ENCODE measurements around the gene CXADR.
"Not testable (repeated sequence)": the region's sequence is repeated elsewhere in the genome, so short reads cannot be mapped to it uniquely, and the experiment has no call there.

The CXADR gene

DNA sequence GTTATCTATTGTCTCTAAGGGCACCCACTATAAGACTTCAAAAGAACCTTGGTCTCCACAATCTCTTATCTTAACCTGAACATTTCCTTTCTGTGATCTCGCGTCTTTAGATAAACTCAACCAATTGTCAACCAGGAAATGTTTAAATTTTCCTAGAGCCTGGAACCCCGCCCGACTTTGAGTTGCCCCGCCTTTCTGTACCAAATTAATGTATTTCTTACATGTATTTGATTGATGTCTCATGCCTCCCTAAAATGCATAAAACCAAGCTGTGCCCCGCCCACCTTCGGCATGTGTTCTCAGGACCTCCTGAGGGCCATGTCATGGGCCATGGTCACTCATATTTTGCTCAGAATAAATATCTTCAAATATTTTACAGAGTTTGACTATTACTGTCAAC lies 5.9 kb upstream of the CXADR start:
- DNase-seq: no peak

- no peak for DNase-seq
Observed at GRCh38 chr21:17507591-17507990, 5.3 kb upstream of the CXADR start.

GRCh38 chr21:17513214-17514123 lies 626 bp downstream of the CXADR start:
- peak; percentile 13 for DNase-seq

- no peak for DNase-seq
Observed at GRCh38 chr21:17514124-17514845, 1.4 kb downstream of the CXADR start.

- DNase-seq: not testable (repeated sequence)
Observed at GRCh38 chr21:17517008-17517407, 4.2 kb downstream of the CXADR start.

DNA sequence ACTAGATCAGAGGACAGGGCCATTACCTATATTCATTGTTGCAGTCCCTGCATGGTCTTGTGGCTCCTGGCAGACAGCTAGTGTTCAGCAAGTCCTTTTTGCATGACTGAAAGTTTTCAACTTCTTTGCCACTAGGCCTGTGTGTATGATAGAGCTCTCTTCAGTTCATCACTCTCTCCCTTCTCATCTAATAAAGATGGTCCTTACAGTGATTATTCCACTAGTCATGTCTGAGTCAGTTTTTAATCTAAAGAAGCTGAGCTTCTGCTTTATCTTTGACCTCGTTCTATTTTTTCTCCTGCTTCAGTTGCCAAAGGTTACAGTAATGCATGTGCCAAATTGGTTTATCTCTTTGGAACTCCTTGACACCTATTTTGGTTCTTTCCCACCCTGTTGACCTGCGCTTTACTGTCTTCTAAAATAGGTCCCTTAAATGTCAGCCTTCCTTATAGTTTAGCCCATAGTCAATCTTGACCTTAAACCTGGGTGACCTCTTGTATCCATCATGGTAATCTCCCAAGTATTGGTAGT lies 6.4 kb downstream of the CXADR start:
- no peak for DNase-seq

DNA sequence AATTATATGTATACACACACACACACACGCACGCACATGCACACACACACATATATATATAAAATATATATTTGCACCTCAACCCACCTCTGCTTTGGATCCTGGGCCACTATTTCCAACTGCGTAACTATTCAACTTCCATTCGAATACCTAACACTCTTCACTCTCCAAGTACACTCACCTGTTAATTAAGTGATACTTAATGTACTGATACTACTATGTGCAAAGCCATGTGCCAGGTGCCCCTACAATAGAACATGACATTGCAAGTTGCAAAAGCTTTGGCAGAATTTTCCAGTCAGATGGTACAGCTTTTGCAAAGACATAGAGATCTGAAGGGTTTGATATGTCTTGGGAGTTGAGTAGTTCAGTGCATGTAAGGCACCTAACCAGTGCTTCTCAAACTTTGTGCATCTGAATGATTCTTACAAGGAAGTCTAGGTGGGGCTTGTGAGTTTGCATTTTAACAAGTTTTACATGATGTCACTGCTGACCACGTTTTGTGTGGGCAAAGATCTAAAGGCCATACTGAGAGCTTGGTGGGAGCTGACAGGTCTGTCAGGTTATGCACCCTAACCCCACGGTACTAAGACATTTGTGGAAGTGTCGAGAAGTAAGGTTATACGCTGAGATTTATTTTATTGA lies 7.2 kb downstream of the CXADR start:
- DNase-seq: no peak

- DNase-seq: no peak
Observed at GRCh38 chr21:17523007-17523451, 10.2 kb downstream of the CXADR start.

DNA sequence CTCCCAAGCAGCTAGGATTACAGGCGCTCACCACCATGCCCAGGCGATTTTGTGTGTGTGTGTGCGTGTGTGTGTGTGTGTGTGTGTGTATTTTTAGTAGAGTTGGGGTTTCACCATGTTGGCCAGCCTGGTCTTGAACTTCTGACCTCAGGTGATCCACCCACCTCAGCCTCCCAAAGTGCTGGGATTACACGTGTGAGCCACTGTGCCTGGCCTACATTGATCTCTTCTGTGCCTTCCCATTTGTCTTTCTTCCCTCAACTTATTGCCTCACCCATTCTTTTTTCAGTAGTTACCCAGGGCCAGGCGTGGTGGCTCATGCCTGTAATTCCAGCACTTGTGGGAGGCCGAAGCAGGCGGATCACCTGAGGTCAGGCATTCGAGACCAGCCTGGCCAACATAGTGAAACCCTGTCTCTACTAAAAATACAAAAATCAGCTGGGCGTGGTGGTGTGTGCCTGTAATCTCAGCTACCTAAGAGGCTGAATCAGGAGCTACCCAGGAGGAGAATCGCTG lies 11.2 kb downstream of the CXADR start:
- DNase-seq: not testable (repeated sequence)

- no peak for DNase-seq
Observed at GRCh38 chr21:17524635-17525034, 11.8 kb downstream of the CXADR start.

- no peak for DNase-seq
Observed at GRCh38 chr21:17526776-17527175, 13.9 kb downstream of the CXADR start.

- DNase-seq: no peak
Observed at GRCh38 chr21:17527240-17527639, 14.4 kb downstream of the CXADR start.

DNA sequence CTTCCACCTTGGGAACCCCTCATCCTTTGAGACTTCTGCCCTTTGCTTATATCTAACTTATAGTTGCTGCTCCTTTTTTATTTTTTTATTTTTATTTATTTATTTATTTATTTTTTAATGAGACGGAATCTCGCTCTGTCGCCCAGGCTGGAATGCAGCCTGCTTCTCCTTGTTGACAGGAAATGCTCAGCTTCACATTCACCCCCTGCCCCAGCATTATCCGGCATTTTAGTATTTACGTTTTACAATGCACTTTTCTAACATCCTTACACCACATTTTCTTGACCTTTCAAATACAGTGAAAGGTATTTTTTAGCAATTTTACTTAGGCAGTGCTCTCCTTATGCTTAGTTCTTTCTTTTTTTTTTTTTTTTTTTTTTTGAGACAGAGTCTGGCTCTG lies 14.9 kb downstream of the CXADR start:
- DNase-seq: no peak

GRCh38 chr21:17529648-17530047 lies 16.8 kb downstream of the CXADR start:
- no peak for DNase-seq

- no peak for DNase-seq
Observed at GRCh38 chr21:17532292-17532691, 19.4 kb downstream of the CXADR start.

DNA sequence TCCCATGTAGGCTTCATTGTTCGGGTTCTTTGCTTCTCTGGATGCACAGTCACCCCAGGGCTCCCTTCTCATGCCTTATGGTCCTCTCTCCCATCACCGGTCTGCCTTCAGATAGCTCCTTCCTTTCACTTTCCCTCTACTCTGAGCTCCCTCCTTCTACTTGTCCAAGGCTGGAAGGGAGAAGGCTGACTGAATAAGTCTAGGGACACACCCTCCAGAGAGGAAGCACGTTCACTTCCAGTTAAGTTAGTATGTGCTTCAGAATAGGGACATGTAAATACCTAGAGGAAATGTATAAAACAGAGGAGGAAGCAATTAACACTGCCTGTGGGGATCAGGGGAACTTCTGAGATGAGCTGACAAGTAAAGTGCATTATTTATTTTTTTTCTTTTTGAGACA lies 23.5 kb downstream of the CXADR start:
- no peak for DNase-seq

- DNase-seq: no peak
Observed at GRCh38 chr21:17537299-17537698, 24.5 kb downstream of the CXADR start.

- no peak for DNase-seq
Observed at GRCh38 chr21:17538576-17538975, 25.7 kb downstream of the CXADR start.

DNA sequence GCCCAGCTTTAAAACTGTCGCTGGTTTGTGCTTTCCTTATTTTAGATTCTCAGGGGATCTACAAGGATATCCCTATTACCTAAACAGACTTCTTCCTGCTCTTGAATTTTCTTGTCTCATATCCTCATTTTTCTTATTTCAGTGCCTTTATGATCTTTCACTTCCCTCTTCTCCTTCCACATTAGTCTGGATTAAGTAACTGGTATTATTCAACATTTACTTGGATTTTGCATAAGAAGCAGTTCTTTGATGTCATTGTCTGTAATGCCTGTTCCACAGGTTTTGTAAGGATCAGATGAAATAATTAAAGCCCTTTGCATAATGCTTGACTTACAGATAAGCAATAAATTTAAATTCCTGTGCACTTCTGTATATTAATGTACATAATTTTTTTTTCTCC lies 26.5 kb downstream of the CXADR start:
- no peak for DNase-seq

DNA sequence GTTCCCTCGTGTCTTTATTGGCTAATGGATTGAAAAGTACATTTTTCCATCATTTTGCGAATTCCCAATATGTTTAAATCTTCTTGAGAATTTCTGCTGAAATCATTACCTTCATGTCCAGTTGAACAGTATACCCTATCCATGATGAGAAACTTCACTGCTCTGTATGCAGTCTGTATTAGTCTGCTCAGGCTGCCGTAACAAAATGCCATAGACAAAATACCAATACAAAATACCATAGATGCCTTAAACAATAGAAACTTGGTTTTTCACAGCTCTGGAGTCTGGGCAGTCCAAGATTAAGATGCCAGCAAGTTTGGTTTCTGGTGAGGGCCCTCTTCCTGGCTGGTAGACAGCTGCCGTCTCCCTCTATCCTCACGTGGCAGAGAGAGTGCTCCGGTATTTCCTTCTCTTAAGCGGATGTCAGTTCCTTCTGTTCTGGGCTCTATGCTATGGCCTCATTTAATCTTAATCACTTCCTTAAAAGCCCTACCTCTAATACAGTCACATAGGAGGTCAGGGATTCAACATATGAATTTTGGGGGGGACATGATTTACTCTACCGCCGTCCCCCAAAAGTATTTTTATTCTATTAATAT lies 27.0 kb downstream of the CXADR start:
- no peak for DNase-seq

GRCh38 chr21:17540530-17540929 lies 27.7 kb downstream of the CXADR start:
- no peak for DNase-seq

- DNase-seq: no peak
Observed at GRCh38 chr21:17542371-17543011, 29.6 kb downstream of the CXADR start.

Measured in stimulated activated CD4-positive, alpha-beta T cell treated with anti-CD3 and anti-CD28 coated beads, Interleukin-1b, Interleukin-23, amount 100 ng/mL, for 48 hours (primary cell).